22Rv1 (cell line): ENCODE results near the gene CACYBP.

Experiments used
- CTCF ChIP-seq: fragments of 450-650 bp; IDR thresholded peaks from 2 replicates; pipeline ENCODE4 v1.5.1; 2017; ENCODE audit warnings: mild to moderate bottlenecking
- ZFX ChIP-seq: fragments of 450-650 bp; IDR thresholded peaks from 2 replicates; pipeline ENCODE4 v1.6.1; 2017; ENCODE audit warnings: antibody characterized with exemption, borderline replicate concordance

- TF ChIP-seq CTCF (no peak), ZFX (no peak)
Observed at GRCh38 chr1:174957829-174958228, 41.9 kb upstream of the CACYBP start.
